GM23248 (cell line): ENCODE data around the gene PCMT1.

Experiments used
- EZH2 ChIP-seq: fragments of 200-600 bp; sonication (generic); IDR thresholded peaks from 2 replicates; pipeline ENCODE4 v1.6.1; 2018; ENCODE audit warnings: antibody characterized with exemption, mild to moderate bottlenecking; ENCODE audit not compliant: insufficient read depth, poor library complexity, severe bottlenecking
- EZH2phosphoT487 ChIP-seq: fragments of 200-600 bp; sonication (generic); IDR thresholded peaks from 2 replicates; pipeline ENCODE4 v1.6.1; 2018; ENCODE audit warnings: antibody characterized with exemption, moderate library complexity, mild to moderate bottlenecking, low read depth; ENCODE audit not compliant: insufficient read depth

GRCh38 chr6:149733089-149733720 is 16.3 kb upstream of the PCMT1 start:
- TF ChIP-seq EZH2: no peak
- no peak for TF ChIP-seq EZH2phosphoT487
